Glutamatergic neuron (in vitro differentiated cells): ENCODE measurements around the gene ADAMTS20. TPM values are rescaled to one million over a fixed set of nuclear protein-coding genes. Genes with fewer than 3 reads are reported as not detected.

ENCODE experiments used
- DNase-seq: peaks from one replicate; pipeline ENCODE4 v3.0.0; 2022
- H3K27ac Mint-ChIP-seq: one replicate; pipeline ENCODE4 v1.8.0; 2020; ENCODE audit warnings: mild to moderate bottlenecking, mixed read lengths, inconsistent platforms; ENCODE audit not compliant: unreplicated experiment
- H3K27me3 Mint-ChIP-seq: one replicate; pipeline ENCODE4 v1.8.0; 2020; ENCODE audit warnings: mild to moderate bottlenecking, moderate library complexity, mixed read lengths, inconsistent platforms; ENCODE audit not compliant: unreplicated experiment
- H3K36me3 Mint-ChIP-seq: one replicate; pipeline ENCODE4 v1.8.0; 2020; ENCODE audit warnings: mild to moderate bottlenecking, mixed read lengths, inconsistent platforms; ENCODE audit not compliant: unreplicated experiment
- H3K4me1 Mint-ChIP-seq: one replicate; pipeline ENCODE4 v1.8.0; 2020; ENCODE audit warnings: mild to moderate bottlenecking, low read depth, mixed read lengths, inconsistent platforms; ENCODE audit not compliant: unreplicated experiment
- H3K4me3 Mint-ChIP-seq: one replicate; pipeline ENCODE4 v1.8.0; 2020; ENCODE audit warnings: mild to moderate bottlenecking, mixed read lengths, inconsistent platforms; ENCODE audit not compliant: unreplicated experiment
- H3K9me3 Mint-ChIP-seq: one replicate; pipeline ENCODE4 v1.8.0; 2020; ENCODE audit warnings: mild to moderate bottlenecking, moderate library complexity, mixed read lengths, inconsistent platforms; ENCODE audit not compliant: unreplicated experiment
- total RNA-seq: library from RNA; stranded (reverse); fragmentation: NEBNext Ultra II Directional; extraction: Animal tissue kit (Norgen Biotek cat#: 25700); gene quantifications from one replicate; pipeline ENCODE4 v1.2.1, GENCODE V29; 2021; ENCODE audit not compliant: unreplicated experiment
- TF ChIP-seq, protein P1 (sequence below): fragments of 200-600 bp; sonication (generic); IDR thresholded peaks from one replicate; pipeline ENCODE4 v1.5.0; 2021; ENCODE audit not compliant: partially characterized antibody, unreplicated experiment

ADAMTS20 gene
- total RNA-seq, 1 donor from 2014 or later, result 7.0 TPM

DNA sequence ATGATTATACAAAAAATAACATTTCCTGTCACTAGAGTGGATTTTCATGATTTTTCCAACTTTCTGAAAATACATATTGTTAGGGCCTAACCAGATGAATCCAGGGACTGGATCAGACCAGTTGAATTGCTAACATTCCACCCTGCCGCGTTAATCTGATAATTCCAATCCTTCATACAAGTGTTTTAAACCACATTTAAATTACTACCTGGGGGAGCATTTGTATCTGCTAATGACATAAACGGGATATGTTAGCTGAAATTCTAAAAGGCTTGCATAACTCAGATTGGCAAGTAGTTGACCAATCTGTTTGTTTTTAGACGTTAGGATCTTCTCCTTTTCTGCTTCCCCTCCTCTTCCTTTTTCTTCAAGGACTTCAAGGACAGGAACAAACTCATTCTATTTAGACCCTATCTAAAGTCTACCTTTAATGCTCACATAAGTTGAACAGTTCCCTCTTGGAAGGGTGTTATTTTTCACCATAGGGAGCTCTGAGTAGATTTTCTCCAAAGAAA is 239.0 kb downstream of the ADAMTS20 start:
- Mint-ChIP-seq H3K4me1 (no peaks in the 10 kb centered on the region), H3K36me3 (no peaks in the 10 kb centered on the region), H3K4me3 (no peak overlapping the region), H3K9me3 (no peaks in the 10 kb centered on the region), H3K27ac (no peak overlapping the region), H3K27me3 (no peaks in the 10 kb centered on the region)
- TF ChIP-seq, protein P1, sequence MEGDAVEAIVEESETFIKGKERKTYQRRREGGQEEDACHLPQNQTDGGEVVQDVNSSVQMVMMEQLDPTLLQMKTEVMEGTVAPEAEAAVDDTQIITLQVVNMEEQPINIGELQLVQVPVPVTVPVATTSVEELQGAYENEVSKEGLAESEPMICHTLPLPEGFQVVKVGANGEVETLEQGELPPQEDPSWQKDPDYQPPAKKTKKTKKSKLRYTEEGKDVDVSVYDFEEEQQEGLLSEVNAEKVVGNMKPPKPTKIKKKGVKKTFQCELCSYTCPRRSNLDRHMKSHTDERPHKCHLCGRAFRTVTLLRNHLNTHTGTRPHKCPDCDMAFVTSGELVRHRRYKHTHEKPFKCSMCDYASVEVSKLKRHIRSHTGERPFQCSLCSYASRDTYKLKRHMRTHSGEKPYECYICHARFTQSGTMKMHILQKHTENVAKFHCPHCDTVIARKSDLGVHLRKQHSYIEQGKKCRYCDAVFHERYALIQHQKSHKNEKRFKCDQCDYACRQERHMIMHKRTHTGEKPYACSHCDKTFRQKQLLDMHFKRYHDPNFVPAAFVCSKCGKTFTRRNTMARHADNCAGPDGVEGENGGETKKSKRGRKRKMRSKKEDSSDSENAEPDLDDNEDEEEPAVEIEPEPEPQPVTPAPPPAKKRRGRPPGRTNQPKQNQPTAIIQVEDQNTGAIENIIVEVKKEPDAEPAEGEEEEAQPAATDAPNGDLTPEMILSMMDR, result no peak
- no peak for DNase-seq

DNA sequence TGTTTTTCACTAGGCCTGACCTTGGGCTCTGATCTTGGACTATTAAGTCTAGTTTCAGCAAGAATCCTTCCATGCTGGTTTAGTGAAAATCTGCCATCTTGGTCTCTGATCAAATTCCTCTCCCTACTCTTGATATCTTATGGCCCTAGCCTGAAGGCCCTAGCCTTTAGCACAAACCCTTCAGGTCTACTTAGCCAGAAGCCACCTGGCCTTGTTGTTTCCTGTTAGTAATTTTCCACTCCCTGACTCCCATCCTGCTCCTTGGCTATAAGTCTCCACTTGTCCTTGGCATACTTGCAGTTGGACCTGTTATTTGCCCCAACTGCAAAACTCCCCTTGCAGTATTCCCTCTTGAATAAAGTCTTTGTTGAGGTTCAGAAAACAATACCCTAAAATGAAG is 241.4 kb downstream of the ADAMTS20 start:
- H3K27me3 Mint-ChIP-seq, result no peaks in the 10 kb centered on the region
- H3K36me3 Mint-ChIP-seq, result no peaks in the 10 kb centered on the region
- no peak overlapping the region for H3K4me3 Mint-ChIP-seq
- H3K9me3 Mint-ChIP-seq, result no peaks in the 10 kb centered on the region
- DNase-seq, result no peak
- H3K4me1 Mint-ChIP-seq, result no peaks in the 10 kb centered on the region
- no peak overlapping the region for H3K27ac Mint-ChIP-seq
- TF ChIP-seq, protein P1, result no peak

DNA sequence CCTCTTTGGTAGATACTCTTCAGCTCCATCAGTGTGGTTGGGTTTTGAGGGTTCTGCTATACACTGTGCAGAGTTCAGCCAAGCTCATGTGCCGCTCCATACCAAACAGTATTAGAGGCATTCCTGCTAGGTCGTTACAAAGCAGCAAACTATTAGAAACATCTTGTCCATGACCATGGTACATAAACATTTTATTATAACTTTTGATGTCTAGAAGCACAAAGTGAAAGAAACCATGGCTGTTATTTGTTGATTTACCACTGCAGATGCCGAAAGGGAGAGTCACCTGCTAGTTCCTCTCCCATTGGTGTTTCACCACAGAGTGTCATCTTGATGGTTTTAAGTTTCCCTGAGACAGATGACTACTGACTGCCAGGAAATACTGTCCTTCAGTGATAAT is 242.0 kb downstream of the ADAMTS20 start:
- Mint-ChIP-seq H3K27me3 (no peaks in the 10 kb centered on the region), H3K4me1 (no peaks in the 10 kb centered on the region), H3K4me3 (no peak overlapping the region), H3K9me3 (no peaks in the 10 kb centered on the region), H3K27ac (no peak overlapping the region), H3K36me3 (no peaks in the 10 kb centered on the region)
- TF ChIP-seq, protein P1, result no peak
- no peak for DNase-seq

DNA sequence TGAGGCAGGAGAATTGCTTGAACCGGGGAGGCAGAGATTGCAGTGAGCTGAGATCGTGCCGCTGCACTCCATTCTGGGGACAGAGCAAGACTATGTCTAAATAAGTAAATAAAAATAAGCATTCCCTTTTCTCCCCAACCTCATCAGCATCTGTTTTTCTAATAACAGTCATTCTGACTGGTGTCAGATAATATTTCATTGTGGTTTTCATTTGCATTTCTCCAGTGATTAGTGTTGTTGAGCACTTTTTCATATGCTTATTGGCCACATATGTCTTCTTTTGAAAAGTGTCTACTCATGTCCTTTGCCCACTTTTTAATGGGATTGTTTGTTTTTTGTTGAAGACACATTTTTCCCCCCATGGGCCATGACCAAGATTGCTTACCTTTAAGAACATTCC is 243.2 kb downstream of the ADAMTS20 start:
- Mint-ChIP-seq H3K4me1 (no peaks in the 10 kb centered on the region), H3K9me3 (no peaks in the 10 kb centered on the region), H3K36me3 (no peaks in the 10 kb centered on the region), H3K27ac (no peak overlapping the region), H3K4me3 (no peak overlapping the region), H3K27me3 (no peaks in the 10 kb centered on the region)
- TF ChIP-seq, protein P1, result no peak
- DNase-seq, result no peak

DNA sequence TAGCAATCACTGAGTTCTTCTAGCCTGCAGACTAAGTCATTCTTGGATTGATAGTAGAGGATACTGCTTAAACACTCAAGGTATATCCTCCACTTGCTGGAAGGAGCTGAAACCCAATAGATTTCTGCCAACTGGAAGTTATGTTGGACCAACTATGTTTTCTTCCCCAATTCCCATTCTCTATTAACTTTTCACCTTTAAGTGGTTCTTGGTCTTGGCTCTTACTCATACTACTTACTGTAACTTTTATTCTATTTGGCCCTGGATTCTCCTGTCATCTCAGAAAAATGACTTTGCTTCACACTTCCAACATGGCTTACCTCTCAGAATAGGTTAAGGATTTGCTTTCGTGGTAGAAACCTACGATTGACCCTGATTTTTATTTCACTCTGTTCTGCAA is 244.9 kb downstream of the ADAMTS20 start:
- TF ChIP-seq, protein P1, result no peak
- H3K27ac Mint-ChIP-seq, result no peak overlapping the region
- H3K4me1 Mint-ChIP-seq, result no peaks in the 10 kb centered on the region
- no peaks in the 10 kb centered on the region for H3K36me3 Mint-ChIP-seq
- no peaks in the 10 kb centered on the region for H3K27me3 Mint-ChIP-seq
- DNase-seq, result no peak
- no peak overlapping the region for H3K4me3 Mint-ChIP-seq
- H3K9me3 Mint-ChIP-seq, result no peaks in the 10 kb centered on the region
